ENCODE results near the gene FRMD4B.

FRMD4B gene

GRCh38 chr3:69385723-69386555 lies at the start of gene FRMD4B:
Gene FRMD4B, minus strand, starts transcription at chr3:69386088. Its CDS starts 99 bp downstream, at chr3:69385989.
- TF ChIP-seq CTCF (IDR thresholded peaks at IDR 0.05), result no peak

GRCh38 chr3:69433969-69434325 lies 48.1 kb upstream of the FRMD4B start:
- Histone ChIP-seq H3K27me3 (ENCODE audit: control insufficient read depth, insufficient read depth, low read length) (no peaks in the 10 kb centered on the region), H3K9me3 (ENCODE audit: control insufficient read depth, low read length) (no peaks in the 10 kb centered on the region), H2AFZ (no peak overlapping the region), H3K4me3 (ENCODE audit: low read depth, low read length) (no peak overlapping the region), H3K9ac (no peak overlapping the region), H3K79me2 (no peaks in the 10 kb centered on the region), H3K27ac (no peak overlapping the region), H3K4me1 (no peaks in the 10 kb centered on the region), H3K4me2 (ENCODE audit: low read length) (no peak overlapping the region), H3K36me3 (ENCODE audit: control insufficient read depth, insufficient read depth, low read length) (no peaks in the 10 kb centered on the region)
- TF ChIP-seq CTCF (IDR thresholded peaks at IDR 0.05), result no peak

More at GRCh38 chr3:69385723-69386555, at the start of gene FRMD4B:
- H3K27ac ChIP-seq, result no peak within 1 kb of the TSS
- no peaks in the 10 kb centered on the region for H3K4me1 ChIP-seq
- H3K9ac ChIP-seq, result no peak within 1 kb of the TSS
- H3K4me2 ChIP-seq (ENCODE audit: low read length), result peak within 1 kb of the TSS; percentile 87
- no peaks in the 10 kb centered on the region for H3K79me2 ChIP-seq
- peak within 1 kb of the TSS; percentile 72 for H2AFZ ChIP-seq
- no peaks in the 10 kb centered on the region for H3K9me3 ChIP-seq (ENCODE audit: control insufficient read depth, low read length)
- peak within 1 kb of the TSS; percentile 63 for H3K4me3 ChIP-seq (ENCODE audit: low read depth, low read length)
- H3K27me3 ChIP-seq (ENCODE audit: control insufficient read depth, insufficient read depth, low read length), result no peaks in the 10 kb centered on the region
- H3K36me3 ChIP-seq (ENCODE audit: control insufficient read depth, insufficient read depth, low read length), result no peaks in the 10 kb centered on the region

GRCh38 chr3:69433121-69433968 lies 47.5 kb upstream of the FRMD4B start:
- H3K27me3 ChIP-seq (ENCODE audit: control insufficient read depth, insufficient read depth, low read length), result no peaks in the 10 kb centered on the region
- no peak overlapping the region for H3K9ac ChIP-seq
- no peaks in the 10 kb centered on the region for H3K9me3 ChIP-seq (ENCODE audit: control insufficient read depth, low read length)
- H3K4me2 ChIP-seq (ENCODE audit: low read length), result no peak overlapping the region
- TF ChIP-seq CTCF (IDR thresholded peaks at IDR 0.05), result no peak
- H2AFZ ChIP-seq, result no peak overlapping the region
- H3K79me2 ChIP-seq, result no peaks in the 10 kb centered on the region
- H3K4me1 ChIP-seq, result no peaks in the 10 kb centered on the region
- no peak overlapping the region for H3K27ac ChIP-seq
- H3K36me3 ChIP-seq (ENCODE audit: control insufficient read depth, insufficient read depth, low read length), result no peaks in the 10 kb centered on the region
- H3K4me3 ChIP-seq (ENCODE audit: low read depth, low read length), result no peak overlapping the region

- no peak overlapping the region for H3K4me3 ChIP-seq (ENCODE audit: low read depth, low read length)
- no peak overlapping the region for H3K9ac ChIP-seq
- H3K4me1 ChIP-seq, result no peaks in the 10 kb centered on the region
- no peak overlapping the region for H3K4me2 ChIP-seq (ENCODE audit: low read length)
- H2AFZ ChIP-seq, result no peak overlapping the region
- H3K9me3 ChIP-seq (ENCODE audit: control insufficient read depth, low read length), result no peaks in the 10 kb centered on the region
- no peaks in the 10 kb centered on the region for H3K27me3 ChIP-seq (ENCODE audit: control insufficient read depth, insufficient read depth, low read length)
- no peaks in the 10 kb centered on the region for H3K36me3 ChIP-seq (ENCODE audit: control insufficient read depth, insufficient read depth, low read length)
- no peaks in the 10 kb centered on the region for H3K79me2 ChIP-seq
- no peak overlapping the region for H3K27ac ChIP-seq
- no peak for TF ChIP-seq CTCF (IDR thresholded peaks at IDR 0.05)
Measured at GRCh38 chr3:69428657-69429255, 42.9 kb upstream of the FRMD4B start.
